ENCODE results near the gene PCDHGB4. TPM values are rescaled to one million over a fixed set of nuclear protein-coding genes. Genes with fewer than 3 reads are reported as not detected.
"Not testable (repeated sequence)": the region's sequence is repeated elsewhere in the genome, so short reads cannot be mapped to it uniquely, and the experiment has no call there.

Gene PCDHGB4
- total RNA-seq, 1 donor from 2014 or later = 2.1 TPM

DNA sequence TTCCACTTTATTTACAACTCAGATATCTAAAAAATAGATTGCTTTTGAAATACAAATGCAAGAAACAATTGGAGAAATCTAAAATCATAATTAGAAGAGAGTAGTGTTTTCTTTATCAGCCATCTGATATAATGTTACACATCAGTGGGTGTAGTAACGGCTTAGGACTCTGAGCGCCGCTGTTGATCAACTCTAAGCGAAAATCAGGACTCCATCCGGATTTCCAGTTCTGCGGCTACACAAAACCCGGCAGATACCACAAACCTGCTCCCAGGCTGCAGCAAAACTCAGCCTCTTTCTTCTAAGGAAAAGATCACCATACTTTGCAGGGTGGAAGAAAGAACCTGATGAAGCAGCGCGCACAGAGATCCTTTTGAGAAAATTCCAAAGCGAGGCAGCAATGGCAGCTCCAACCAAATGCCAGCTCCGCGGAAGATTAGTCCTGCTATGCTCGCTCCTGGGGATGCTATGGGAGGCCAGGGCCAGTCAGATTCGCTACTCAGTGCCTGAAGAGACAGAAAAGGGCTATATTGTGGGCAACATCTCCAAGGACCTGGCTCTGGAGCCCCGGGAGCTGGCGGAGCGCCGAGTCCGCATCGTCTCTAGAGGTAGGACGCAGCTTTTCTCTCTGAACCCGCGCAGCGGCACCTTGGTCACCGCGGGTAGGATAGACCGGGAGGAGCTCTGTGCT lies 15.2 kb downstream of the PCDHGB4 start, which contains the start of gene PCDHGA9:
Gene PCDHGA9 (plus strand): TSS at position 226 of the 691 bp plus-strand sequence. CDS start 175 bp downstream, at position 401.
- peak; percentile 44 for TF ChIP-seq CTCF (IDR thresholded peaks at IDR 0.05; ENCODE audit: insufficient read depth, low read length, severe bottlenecking)
- no peaks in the 10 kb centered on the region for H3K36me3 ChIP-seq (ENCODE audit: control insufficient read depth, insufficient read depth, low read length)
- FAIRE-seq (no peak), DNase-seq (ENCODE audit: low read depth) (peak; percentile 20)
- no peaks in the 10 kb centered on the region for H3K27me3 ChIP-seq (ENCODE audit: control insufficient read depth, insufficient read depth, low read length)
- peak within 1 kb of the TSS; percentile 11 for H3K4me3 ChIP-seq (ENCODE audit: low read depth, low read length)

GRCh38 chr5:141403387-141403786 lies 15.9 kb downstream of the PCDHGB4 start:
- no peak for DNase-seq (ENCODE audit: low read depth)
- Histone ChIP-seq H3K27me3 (ENCODE audit: control insufficient read depth, insufficient read depth, low read length) (no peaks in the 10 kb centered on the region), H3K4me3 (ENCODE audit: low read depth, low read length) (no peak overlapping the region), H3K36me3 (ENCODE audit: control insufficient read depth, insufficient read depth, low read length) (no peaks in the 10 kb centered on the region)
- FAIRE-seq = no peak
- no peak for TF ChIP-seq CTCF (IDR thresholded peaks at IDR 0.05; ENCODE audit: insufficient read depth, low read length, severe bottlenecking)

GRCh38 chr5:141407790-141408505 lies 20.4 kb downstream of the PCDHGB4 start, which contains the start of gene PCDHGB6:
PCDHGB6 (plus strand) TSS chr5:141408021; CDS start chr5:141408203, 182 bp downstream.
- peak; percentile 18 for DNase-seq (ENCODE audit: low read depth)
- not testable (repeated sequence) for FAIRE-seq; H3K27me3 ChIP-seq (ENCODE audit: control insufficient read depth, insufficient read depth, low read length); H3K36me3 ChIP-seq (ENCODE audit: control insufficient read depth, insufficient read depth, low read length)
- TF ChIP-seq CTCF (IDR thresholded peaks at IDR 0.05; ENCODE audit: insufficient read depth, low read length, severe bottlenecking) = peak; percentile 65
- H3K4me3 ChIP-seq (ENCODE audit: low read depth, low read length) = peak within 1 kb of the TSS; percentile 18

DNA sequence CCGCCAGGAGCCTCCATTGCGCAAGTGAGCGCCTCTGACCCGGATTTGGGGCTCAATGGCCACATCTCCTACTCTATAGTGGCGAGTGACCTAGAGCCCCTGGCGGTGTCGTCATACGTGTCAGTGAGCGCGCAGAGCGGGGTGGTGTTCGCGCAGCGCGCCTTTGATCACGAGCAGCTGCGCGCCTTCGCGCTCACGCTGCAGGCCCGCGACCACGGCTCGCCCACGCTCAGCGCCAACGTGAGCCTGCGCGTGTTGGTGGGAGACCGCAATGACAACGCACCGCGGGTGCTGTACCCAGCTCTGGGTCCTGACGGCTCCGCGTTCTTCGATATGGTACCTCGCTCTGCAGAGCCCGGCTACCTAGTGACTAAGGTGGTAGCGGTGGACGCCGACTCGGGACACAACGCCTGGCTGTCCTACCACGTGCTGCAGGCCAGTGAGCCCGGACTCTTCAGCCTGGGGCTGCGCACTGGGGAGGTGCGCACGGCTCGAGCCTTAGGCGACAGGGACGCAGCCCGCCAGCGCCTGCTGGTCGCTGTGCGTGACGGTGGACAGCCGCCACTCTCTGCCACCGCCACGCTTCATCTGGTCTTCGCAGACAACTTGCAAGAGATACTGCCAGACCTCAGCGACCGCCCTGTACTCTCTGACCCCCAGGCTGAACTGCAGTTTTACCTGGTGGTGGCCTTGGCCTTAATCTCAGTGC lies 22.3 kb downstream of the PCDHGB4 start:
- H3K4me3 ChIP-seq (ENCODE audit: low read depth, low read length) = no peak overlapping the region
- TF ChIP-seq CTCF (IDR thresholded peaks at IDR 0.05; ENCODE audit: insufficient read depth, low read length, severe bottlenecking) = no peak
- DNase-seq (ENCODE audit: low read depth) (no peak), FAIRE-seq (no peak)
- H3K36me3 ChIP-seq (ENCODE audit: control insufficient read depth, insufficient read depth, low read length) = no peaks in the 10 kb centered on the region
- H3K27me3 ChIP-seq (ENCODE audit: control insufficient read depth, insufficient read depth, low read length) = peaks cover 2% of the 10 kb centered on the region

GRCh38 chr5:141411575-141411974 lies 24.1 kb downstream of the PCDHGB4 start:
- no peaks in the 10 kb centered on the region for H3K36me3 ChIP-seq (ENCODE audit: control insufficient read depth, insufficient read depth, low read length)
- no peak for FAIRE-seq
- no peak for TF ChIP-seq CTCF (IDR thresholded peaks at IDR 0.05; ENCODE audit: insufficient read depth, low read length, severe bottlenecking)
- no peak overlapping the region for H3K4me3 ChIP-seq (ENCODE audit: low read depth, low read length)
- H3K27me3 ChIP-seq (ENCODE audit: control insufficient read depth, insufficient read depth, low read length) = peaks cover 2% of the 10 kb centered on the region
- no peak for DNase-seq (ENCODE audit: low read depth)

All from bronchial epithelial cell (primary cell).